NT2/D1 (cell line): ENCODE measurements around the gene FNDC5.

Experiments used
- SUZ12 ChIP-seq: IDR thresholded peaks from 2 replicates; pipeline ENCODE4 v1.6.1; 2011; ENCODE audit not compliant: insufficient read length, insufficient read depth; ENCODE audit errors: extremely low read depth
- YY1 ChIP-seq: IDR thresholded peaks from 2 replicates; pipeline ENCODE4 v1.6.1; 2011; ENCODE audit not compliant: insufficient read length, insufficient read depth
- ZNF274 ChIP-seq: IDR thresholded peaks from 2 replicates; pipeline ENCODE4 v1.6.1; 2011; ENCODE audit warnings: mild to moderate bottlenecking, low read depth, low read length

DNA sequence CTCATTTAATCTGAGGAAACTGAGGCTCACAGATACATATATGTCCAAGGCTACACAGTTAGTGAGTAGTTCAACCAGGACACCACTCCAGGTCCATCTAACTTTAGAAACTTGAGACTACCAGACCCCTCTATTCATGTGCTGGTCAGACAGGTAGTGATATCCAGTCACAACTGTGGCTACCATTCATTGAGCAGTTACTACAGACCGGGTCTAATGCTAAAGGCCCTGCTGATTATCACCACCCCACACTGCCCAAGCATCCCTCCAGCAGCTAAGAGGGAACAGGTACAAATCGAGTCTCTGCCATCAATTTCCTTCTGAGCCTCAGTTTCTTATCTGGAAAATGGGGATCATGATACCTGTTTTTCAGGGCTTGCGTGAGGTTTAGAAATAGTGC lies 20.9 kb upstream of the FNDC5 start:
- TF ChIP-seq YY1 (no peak), ZNF274 (no peak), SUZ12 (no peak)
